Heart right ventricle (tissue), 16 donors: ENCODE data around the gene PLAC8L1. TPM values are rescaled to one million over a fixed set of nuclear protein-coding genes. Genes with fewer than 3 reads are reported as not detected.

Experiments used
- ATAC-seq, 8 donors: fragments of 200-7000 bp; cut with Tn5 transposase; one replicate each; pipeline ENCODE4 v1.9.1; 2020; ENCODE audit warnings: mild to moderate bottlenecking in 8 of 8, moderate library complexity in 8 of 8, moderate number of reproducible peaks in 1 of 8
- DNase-seq, 2 donors: peaks; one replicate each; pipeline ENCODE4 v3.0.0-alpha.2; 2020
- H3K27ac ChIP-seq, 10 donors: fragments of 200-600 bp; sonication (generic) in 2 of 10; one replicate each; pipeline versions ENCODE4 v1.5.0 to v1.8.0; 2020 to 2022; ENCODE audit warnings: mild to moderate bottlenecking in 3 of 10
- H3K27me3 ChIP-seq, 7 donors: fragments of 200-600 bp; one replicate each; pipeline ENCODE4 v1.8.0; 2021 to 2022; ENCODE audit warnings: mild to moderate bottlenecking in 2 of 7
- H3K36me3 ChIP-seq, 9 donors: fragments of 200-600 bp; sonication (generic) in 1 of 9; one replicate each; pipeline versions ENCODE4 v1.5.0 to v1.8.0; 2020 to 2022; ENCODE audit warnings: mild to moderate bottlenecking in 2 of 9
- H3K4me1 ChIP-seq, 9 donors: fragments of 200-600 bp; sonication (generic) in 1 of 9; one replicate each; pipeline versions ENCODE4 v1.5.0 to v1.8.0; 2020 to 2022; ENCODE audit warnings: mild to moderate bottlenecking in 4 of 9
- H3K4me3 ChIP-seq, 10 donors: fragments of 200-600 bp; sonication (generic) in 2 of 10; one replicate each; pipeline versions ENCODE4 v1.5.0 to v1.8.0; 2020 to 2022; ENCODE audit warnings: mild to moderate bottlenecking in 7 of 10, moderate library complexity in 2 of 10
- H3K9me3 ChIP-seq, 11 donors: fragments of 200-600 bp in 10 of 11; sonication (generic) in 2 of 11; one replicate each; pipeline versions ENCODE4 v1.5.0 to v1.8.0; 2013 to 2022; ENCODE audit warnings: mild to moderate bottlenecking in 2 of 11, control low read depth in 1 of 11, moderate library complexity in 1 of 11
- CTCF ChIP-seq, 9 donors: fragments of 200-600 bp; sonication (generic) in 2 of 9; IDR thresholded peaks; one replicate each; pipeline versions ENCODE4 v1.5.0 to v1.8.0; 2021 to 2022; ENCODE audit warnings: antibody characterized with exemption in 9 of 9, mild to moderate bottlenecking in 5 of 9, moderate library complexity in 1 of 9
- WGBS, 2 donors: extraction: QIAGEN DNeasy Blood & Tissue Kit; methylation state at CpG; one replicate each; pipeline ENCODE4 v1.1.7; 2013; ENCODE audit warnings: inconsistent platforms in 1 of 2; 5-methylcytosine and 5-hydroxymethylcytosine counted together
- intact Hi-C, 10 donors: fragments of 100-400 bp; cut with DNase I; formaldehyde crosslinking; loops; one replicate each; pipeline versions ENCODE4 v1.11.1 to v1.14.2; 2022
- polyA plus RNA-seq, 2 donors: library from polyadenylated mRNA; stranded (reverse); fragments of 200-250 nt; gene quantifications; one replicate each; pipeline ENCODE4 v1.2.3, GENCODE V29; 2013
- total RNA-seq, 10 donors: library from RNA; stranded (reverse); fragmentation: NEBNext Ultra II Directional in 3 of 10; extraction: Animal tissue kit (Norgen Biotek cat#: 25700) in 3 of 10; gene quantifications; one replicate each; pipeline versions ENCODE4 v1.2.1 to v1.2.4, GENCODE V29; 2021 to 2023
- donor health status: Arrhythmogenic right ventricular cardiomyopathy.
- donor health status: ischemic (EF 13 %, LVEDD 7.1; RV severe dilation, severe dysfunction).
- donor health status: healthy with polysubstance abuse.
- donor health status: DM: no; HTN: yes; CAD: no.
- donor health status: DM: no; HTN: no; CAD: no.
- donor health status: ischemic (EF 25% LVEDD 6.9; RV normal size, moderate dysfunction).
- donor health status: ischemic (EF 25% LVEDD 5.7; RV mildly dilated, moderate dysfunction).
- donor health status: healthy.
- donor health status: DM: yes; HTN: yes; CAD: no.
- donor health status: Ischemic cardiomyopathy.
- donor health status: ischemic (EF 35%, LVEDD 5.7; RV mildly dilated, moderate dysfunction).
- donor health status: nonischemic (EF 11% LVEDD 7.7; RV severe dilation, severe dysfunction).
- donor health status: DM: yes; HTN: yes; CAD: no.
- donor health status: PGD.
- donor health status: ischemic (EF 29% LVEDD 5.4; RV normal size, mild dysfunction).
- donor health status: nonischemic (EF 23%, LVEDD 6.1; RV moderate dilation, normal function).

The PLAC8L1 gene
- total and polyA plus RNA-seq, 12 donors, result 0.16 to 0.98 (median 0.56) TPM; not detected in 7

GRCh38 chr5:146034605-146035004 lies 70.8 kb downstream of the PLAC8L1 start:
- no peaks in the 10 kb centered on the region for H3K27me3 ChIP-seq
- H3K27ac ChIP-seq, result no peak overlapping the region
- WGBS, 2 donors, result 70 to 97% methylated on average over 4 of the region's 4 CpGs
- no peaks in the 10 kb centered on the region for H3K36me3 ChIP-seq
- intact Hi-C loops, result loop anchor here in 1 of 10 donors (10.0 kb wide), 1 partner anchor 70 kb away; no protein-coding TSS in a partner anchor
- no peak for TF ChIP-seq CTCF (IDR thresholded peaks at IDR 0.05)
- no peak for DNase-seq
- H3K4me3 ChIP-seq, result no peak overlapping the region
- H3K9me3 ChIP-seq, result no peaks in the 10 kb centered on the region
- peaks cover 0 to 5% (median 0%) of the 10 kb centered on the region in 9 donors for H3K4me1 ChIP-seq
- ATAC-seq, result no peak

Other genes with a start within 250 kb of the PLAC8L1 start
- gene GRXCR2, start 232.6 kb downstream of the PLAC8L1 start, total RNA-seq, result 10 to 100 TPM in 2 of 10 donors, 1 to 10 TPM in 3, under 1 TPM in 4, not detected in 1; 0.60 to 15.1 (median 1.5) TPM
- gene GRXCR2, start 232.6 kb downstream of the PLAC8L1 start, polyA plus RNA-seq, result 1 to 10 TPM in 1 of 2 donors, not detected in 1; 1.9 TPM
- gene SH3RF2, start 169.0 kb downstream of the PLAC8L1 start, total RNA-seq, result 100 to 1,000 TPM; 163 to 456 (median 219) TPM
- gene SH3RF2, start 169.0 kb downstream of the PLAC8L1 start, polyA plus RNA-seq, result 100 to 1,000 TPM in 1 of 2 donors, 10 to 100 TPM in 1; 32.9 to 887 TPM
- 100 to 1,000 TPM in 3 of 10 donors, 10 to 100 TPM in 7; 70.2 to 113 (median 84.4) TPM for gene LARS1, start 77.1 kb upstream of the PLAC8L1 start, total RNA-seq
- gene LARS1, start 77.1 kb upstream of the PLAC8L1 start, polyA plus RNA-seq, result 10 to 100 TPM; 25.7 to 45.0 TPM
- gene RBM27, start 98.0 kb upstream of the PLAC8L1 start, total RNA-seq, result 10 to 100 TPM; 10.8 to 21.5 (median 17.0) TPM
- gene RBM27, start 98.0 kb upstream of the PLAC8L1 start, polyA plus RNA-seq, result 1 to 10 TPM; 4.0 to 7.1 TPM
- gene POU4F3, start 233.3 kb upstream of the PLAC8L1 start, total RNA-seq, result under 1 TPM in 1 of 10 donors, not detected in 9; 0.12 TPM
- gene POU4F3, start 233.3 kb upstream of the PLAC8L1 start, polyA plus RNA-seq, result under 1 TPM in 1 of 2 donors, not detected in 1; 0.06 TPM